ENCODE measurements around the gene LSM14B. TPM values are rescaled to one million over a fixed set of nuclear protein-coding genes. Genes with fewer than 3 reads are reported as not detected.
"Not testable (repeated sequence)": the region's sequence is repeated elsewhere in the genome, so short reads cannot be mapped to it uniquely, and the experiment has no call there.

Gene LSM14B
- polyA plus RNA-seq: 47.6 TPM
- long read RNA-seq, donor 1, partial matches to known transcripts: 0 of 1 reads
- long read RNA-seq, donor 1, other reads (novel, unspliced or antisense): 0 of 1 reads
- long read RNA-seq, donor 2, partial matches to known transcripts: 893 of 895 reads
- long read RNA-seq, donor 2, other reads (novel, unspliced or antisense): 0 of 895 reads
- long read RNA-seq, donor 3, partial matches to known transcripts: 0 of 3 reads
- long read RNA-seq, donor 3, other reads (novel, unspliced or antisense): 0 of 3 reads
- long read RNA-seq, donor 4: 0 reads
- long read RNA-seq, donor 5, partial matches to known transcripts: 0 of 3 reads
- long read RNA-seq, donor 5, other reads (novel, unspliced or antisense): 0 of 3 reads
- long read RNA-seq, donor 6, partial matches to known transcripts: 5 of 8 reads
- long read RNA-seq, donor 6, other reads (novel, unspliced or antisense): 0 of 8 reads
- long read RNA-seq, donor 7, partial matches to known transcripts: 8 of 10 reads
- long read RNA-seq, donor 7, other reads (novel, unspliced or antisense): 0 of 10 reads
- long read RNA-seq, donor 8, transcript LSM14B-201 (9 exons, 2,548 nt): major isoform, 6 of 58 reads
- long read RNA-seq, donor 8, partial matches to known transcripts: 52 of 58 reads
- long read RNA-seq, donor 8, other reads (novel, unspliced or antisense): 0 of 58 reads
- long read RNA-seq, donor 9, partial matches to known transcripts: 0 of 4 reads
- long read RNA-seq, donor 9, other reads (novel, unspliced or antisense): 0 of 4 reads
- long read RNA-seq, donor 10, partial matches to known transcripts: 0 of 3 reads
- long read RNA-seq, donor 10, other reads (novel, unspliced or antisense): 0 of 3 reads
- long read RNA-seq, donor 11, partial matches to known transcripts: 0 of 3 reads
- long read RNA-seq, donor 11, other reads (novel, unspliced or antisense): 0 of 3 reads

DNA sequence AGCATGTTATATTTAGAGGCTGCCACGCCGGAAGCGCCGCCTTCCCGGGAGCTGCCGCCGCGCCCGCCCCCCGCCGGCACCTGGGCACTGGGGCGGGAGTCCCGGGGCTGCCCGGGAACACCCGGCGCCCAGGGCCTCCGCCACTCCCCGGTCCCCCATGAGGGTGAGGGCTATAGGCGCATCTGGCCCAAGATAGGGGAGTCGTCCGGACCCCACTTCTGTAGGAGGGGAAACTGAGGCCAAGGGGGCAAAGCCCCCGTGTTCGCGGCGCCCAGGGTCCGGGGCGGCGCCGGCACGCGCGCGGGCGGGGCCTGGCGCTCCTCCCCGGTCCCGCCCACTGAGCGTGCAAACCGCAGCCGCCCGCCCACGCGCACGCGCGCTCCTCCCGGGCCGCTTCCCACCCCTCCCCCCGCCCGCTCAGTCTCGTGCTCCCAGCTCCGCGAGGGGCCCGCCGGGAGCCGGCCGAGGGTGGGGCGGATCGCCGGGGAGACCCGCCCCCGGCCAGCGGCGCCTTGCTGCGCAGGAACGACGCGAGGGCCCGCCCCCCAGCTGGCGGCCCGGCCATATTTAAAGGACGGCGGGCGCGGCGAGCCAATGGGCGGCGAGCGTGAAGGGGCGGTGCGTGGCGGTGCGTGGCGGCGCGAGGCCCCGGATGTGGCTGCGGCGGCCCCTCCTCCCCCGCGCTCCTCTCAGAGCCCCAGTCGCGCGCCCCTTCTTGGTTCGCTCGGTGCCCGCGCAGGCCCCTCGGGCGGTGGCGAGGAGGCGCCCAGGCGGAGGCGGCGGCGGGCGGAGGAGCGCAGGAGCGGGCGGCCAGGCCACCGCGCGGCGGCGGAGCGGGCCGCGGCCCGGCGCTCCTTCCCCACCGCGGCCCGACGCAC lies at the start of gene LSM14B:
Gene LSM14B (plus strand): TSS at position 700 of the 878 bp plus-strand sequence. CDS start 192 bp downstream, outside the sequence.
- H3K4me1 ChIP-seq (ENCODE audit: control insufficient read depth, insufficient read depth, low read length): peaks cover 34% of the 10 kb centered on the region
- H3K27me3 ChIP-seq (ENCODE audit: control insufficient read depth, insufficient read depth, low read length): no peaks in the 10 kb centered on the region
- no peaks in the 10 kb centered on the region for H3K9me3 ChIP-seq (ENCODE audit: control insufficient read depth, low read depth, low read length)
- peak; percentile 98 to 99 for DNase-seq
- H3K4me3 ChIP-seq (ENCODE audit: low read length): peak within 1 kb of the TSS; percentile 61
- peak within 1 kb of the TSS; percentile 99 for H3K27ac ChIP-seq (ENCODE audit: low read length)
- WGBS (ENCODE audit: insufficient coverage, low lambda C conversion rate): no CpG with 5 or more reads among the region's 124 CpGs
- peaks cover 25% of the 10 kb centered on the region for H3K36me3 ChIP-seq (ENCODE audit: control insufficient read depth, insufficient read depth, low read length)

DNA sequence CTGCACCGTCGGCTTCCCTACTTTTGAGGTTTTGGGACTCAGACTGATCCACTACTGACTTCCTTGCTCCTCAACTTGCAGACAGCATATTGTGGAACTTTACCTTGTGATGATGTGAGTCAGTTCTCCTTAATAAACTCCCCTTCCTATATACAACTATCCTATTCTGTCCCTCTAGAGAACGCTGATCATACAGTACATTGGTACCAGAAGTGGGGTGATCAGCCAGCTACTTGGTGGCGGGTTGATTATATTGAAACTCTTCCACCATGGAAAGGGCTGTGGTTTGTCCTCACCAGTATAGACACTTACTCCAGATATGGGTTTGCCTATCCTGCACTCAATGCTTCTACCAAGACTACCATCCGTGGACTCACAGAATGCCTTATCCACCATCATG lies 49.0 kb upstream of the LSM14B start:
- Histone ChIP-seq H3K36me3 (ENCODE audit: control insufficient read depth, insufficient read depth, low read length) (no peaks in the 10 kb centered on the region), H3K9me3 (ENCODE audit: control insufficient read depth, low read depth, low read length) (peaks cover 8% of the 10 kb centered on the region), H3K4me3 (ENCODE audit: low read length) (no peak overlapping the region), H3K27me3 (ENCODE audit: control insufficient read depth, insufficient read depth, low read length) (no peaks in the 10 kb centered on the region), H3K27ac (ENCODE audit: low read length) (no peak overlapping the region), H3K4me1 (ENCODE audit: control insufficient read depth, insufficient read depth, low read length) (peaks cover 20% of the 10 kb centered on the region)
- no CpG with 5 or more reads among the region's 5 CpGs for whole genome bisulfite sequencing (ENCODE audit: insufficient coverage, low lambda C conversion rate)
- no peak for DNase-seq

DNA sequence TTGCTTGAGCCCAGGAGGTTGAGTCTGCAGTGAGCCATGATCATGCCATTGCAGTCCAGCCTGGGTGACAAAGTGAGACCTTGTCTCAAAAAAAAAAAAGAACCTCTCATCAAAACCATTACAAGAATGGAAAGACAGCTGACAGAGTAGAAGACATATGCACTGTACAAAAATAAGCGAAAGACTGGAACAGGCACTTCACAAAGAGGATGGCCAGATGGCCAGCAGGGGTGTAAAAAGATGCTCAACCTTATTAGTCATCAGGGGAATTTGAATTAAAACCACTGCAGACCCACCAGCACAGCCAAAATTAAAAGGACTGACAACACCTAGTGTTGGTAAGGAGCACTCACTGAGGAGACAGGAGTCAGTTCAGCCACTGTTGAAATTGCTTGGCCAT lies 43.1 kb upstream of the LSM14B start:
- no CpG with 5 or more reads among the region's 1 CpG for WGBS (ENCODE audit: insufficient coverage, low lambda C conversion rate)
- no peak overlapping the region for H3K27ac ChIP-seq (ENCODE audit: low read length)
- H3K36me3 ChIP-seq (ENCODE audit: control insufficient read depth, insufficient read depth, low read length): no peaks in the 10 kb centered on the region
- no peaks in the 10 kb centered on the region for H3K4me1 ChIP-seq (ENCODE audit: control insufficient read depth, insufficient read depth, low read length)
- DNase-seq: no peak
- H3K4me3 ChIP-seq (ENCODE audit: low read length): no peak overlapping the region
- H3K27me3 ChIP-seq (ENCODE audit: control insufficient read depth, insufficient read depth, low read length): no peaks in the 10 kb centered on the region
- peaks cover 8% of the 10 kb centered on the region for H3K9me3 ChIP-seq (ENCODE audit: control insufficient read depth, low read depth, low read length)

DNA sequence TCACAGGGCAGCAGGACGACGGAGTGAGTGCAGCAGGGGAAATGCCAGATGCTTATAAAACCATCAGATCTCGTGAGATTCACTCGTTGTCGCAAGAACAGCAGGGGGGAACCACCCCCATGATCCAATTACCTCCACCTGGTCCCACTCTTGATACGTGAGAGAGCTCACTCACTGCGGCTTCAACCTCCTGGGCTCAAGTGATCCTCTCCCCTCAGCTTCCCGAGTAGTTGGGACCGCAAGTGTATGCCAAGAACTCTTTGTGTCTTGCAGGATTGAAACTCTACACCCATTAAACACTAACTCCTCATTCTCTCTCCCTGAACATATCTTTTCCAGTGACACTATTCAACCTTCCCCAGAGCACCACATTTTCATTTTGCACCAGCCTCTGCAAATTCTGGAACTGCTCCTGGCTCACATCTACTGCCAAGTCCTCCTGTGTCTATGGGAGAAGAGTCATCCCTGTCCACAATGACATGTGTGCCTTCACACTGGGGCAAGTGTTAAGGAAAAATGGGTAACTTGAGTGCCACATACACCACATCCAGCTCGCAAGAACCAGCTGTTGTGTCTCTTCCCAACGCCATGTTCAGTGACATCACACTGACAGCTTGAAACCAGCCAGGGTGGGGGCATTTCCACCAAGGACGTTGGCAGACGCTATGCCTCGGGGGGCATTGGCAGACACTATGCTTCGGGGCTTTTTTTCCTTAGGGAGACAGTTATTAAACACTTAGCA lies 41.9 kb upstream of the LSM14B start:
- H3K4me1 ChIP-seq (ENCODE audit: control insufficient read depth, insufficient read depth, low read length): no peaks in the 10 kb centered on the region
- peaks cover 8% of the 10 kb centered on the region for H3K9me3 ChIP-seq (ENCODE audit: control insufficient read depth, low read depth, low read length)
- H3K4me3 ChIP-seq (ENCODE audit: low read length): no peak overlapping the region
- no peaks in the 10 kb centered on the region for H3K36me3 ChIP-seq (ENCODE audit: control insufficient read depth, insufficient read depth, low read length)
- WGBS (ENCODE audit: insufficient coverage, low lambda C conversion rate): no CpG with 5 or more reads among the region's 15 CpGs
- H3K27ac ChIP-seq (ENCODE audit: low read length): no peak overlapping the region
- H3K27me3 ChIP-seq (ENCODE audit: control insufficient read depth, insufficient read depth, low read length): no peaks in the 10 kb centered on the region
- no peak for DNase-seq

DNA sequence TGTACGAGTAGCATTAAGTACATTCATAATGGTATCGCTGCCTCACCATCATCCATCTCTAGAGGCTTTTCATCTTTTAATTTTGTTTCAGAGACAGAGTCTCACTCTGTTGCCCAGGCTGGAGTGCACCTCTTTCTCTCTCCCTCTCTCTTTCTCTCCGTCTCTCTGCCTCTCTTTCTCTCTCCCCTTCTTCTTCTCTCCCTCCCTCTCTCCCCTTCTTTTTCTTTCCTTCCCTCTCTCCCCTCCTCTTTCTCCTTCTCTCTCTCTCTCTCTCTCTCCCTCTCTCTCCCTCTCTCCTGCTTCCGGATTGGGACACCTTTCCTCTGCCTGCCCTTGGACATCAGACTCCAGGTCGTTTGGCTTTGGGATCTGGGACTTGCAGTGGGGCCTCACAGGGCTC lies 39.0 kb upstream of the LSM14B start:
- no peaks in the 10 kb centered on the region for H3K9me3 ChIP-seq (ENCODE audit: control insufficient read depth, low read depth, low read length)
- WGBS (ENCODE audit: insufficient coverage, low lambda C conversion rate): 76% methylated on average over 4 of the region's 5 CpGs
- no peaks in the 10 kb centered on the region for H3K36me3 ChIP-seq (ENCODE audit: control insufficient read depth, insufficient read depth, low read length)
- no peak overlapping the region for H3K4me3 ChIP-seq (ENCODE audit: low read length)
- no peaks in the 10 kb centered on the region for H3K27me3 ChIP-seq (ENCODE audit: control insufficient read depth, insufficient read depth, low read length)
- H3K27ac ChIP-seq (ENCODE audit: low read length): no peak overlapping the region
- peak in 1 of 2 donors; percentile 40 for DNase-seq
- no peaks in the 10 kb centered on the region for H3K4me1 ChIP-seq (ENCODE audit: control insufficient read depth, insufficient read depth, low read length)

DNA sequence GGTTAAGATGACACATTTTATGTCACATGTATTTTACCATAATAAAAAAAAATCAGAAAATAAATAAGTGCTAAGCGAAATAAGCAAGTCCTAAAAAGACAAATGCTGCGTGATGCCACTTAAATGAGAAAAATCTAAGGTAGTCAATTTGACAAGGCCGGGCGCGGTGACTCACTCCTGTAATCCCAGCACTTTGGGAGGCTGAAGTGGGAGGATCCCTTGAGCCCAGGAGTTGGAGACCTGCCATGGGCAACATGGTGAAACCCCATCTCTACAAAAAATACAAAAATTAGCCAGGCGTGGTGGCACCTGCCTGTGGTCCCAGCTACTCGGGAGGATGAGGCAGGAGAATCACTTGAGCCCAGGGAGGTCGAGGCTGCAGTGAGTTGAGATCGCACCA lies 38.1 kb upstream of the LSM14B start:
- H3K36me3 ChIP-seq (ENCODE audit: control insufficient read depth, insufficient read depth, low read length); H3K27me3 ChIP-seq (ENCODE audit: control insufficient read depth, insufficient read depth, low read length); DNase-seq; H3K9me3 ChIP-seq (ENCODE audit: control insufficient read depth, low read depth, low read length); H3K4me1 ChIP-seq (ENCODE audit: control insufficient read depth, insufficient read depth, low read length); H3K27ac ChIP-seq (ENCODE audit: low read length); H3K4me3 ChIP-seq (ENCODE audit: low read length): not testable (repeated sequence)
- WGBS (ENCODE audit: insufficient coverage, low lambda C conversion rate): 92% methylated on average over 4 of the region's 9 CpGs

DNA sequence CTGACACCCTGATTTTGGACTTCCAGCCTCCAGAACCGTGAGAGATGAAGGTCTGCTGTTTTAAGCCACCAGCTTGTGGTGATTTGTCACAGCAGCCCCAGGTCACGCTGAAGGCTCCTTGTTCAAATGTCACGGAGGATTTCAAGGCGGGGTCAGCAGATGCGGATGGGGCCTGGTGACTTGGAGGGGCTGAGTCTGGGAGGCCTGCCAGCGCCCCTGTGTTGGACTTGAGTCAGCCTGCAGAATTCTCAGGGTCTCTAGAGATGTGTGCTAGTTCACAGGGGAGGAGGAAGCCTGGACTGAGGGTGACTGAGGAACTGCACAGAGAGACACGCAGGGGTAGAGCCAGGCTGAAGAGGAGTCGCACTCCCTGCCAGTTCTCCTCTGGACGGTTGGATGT lies 37.1 kb upstream of the LSM14B start:
- no peaks in the 10 kb centered on the region for H3K36me3 ChIP-seq (ENCODE audit: control insufficient read depth, insufficient read depth, low read length)
- no peaks in the 10 kb centered on the region for H3K4me1 ChIP-seq (ENCODE audit: control insufficient read depth, insufficient read depth, low read length)
- H3K27me3 ChIP-seq (ENCODE audit: control insufficient read depth, insufficient read depth, low read length): no peaks in the 10 kb centered on the region
- H3K9me3 ChIP-seq (ENCODE audit: control insufficient read depth, low read depth, low read length): no peaks in the 10 kb centered on the region
- DNase-seq: no peak
- no peak overlapping the region for H3K4me3 ChIP-seq (ENCODE audit: low read length)
- WGBS (ENCODE audit: insufficient coverage, low lambda C conversion rate): no CpG with 5 or more reads among the region's 9 CpGs
- no peak overlapping the region for H3K27ac ChIP-seq (ENCODE audit: low read length)

DNA sequence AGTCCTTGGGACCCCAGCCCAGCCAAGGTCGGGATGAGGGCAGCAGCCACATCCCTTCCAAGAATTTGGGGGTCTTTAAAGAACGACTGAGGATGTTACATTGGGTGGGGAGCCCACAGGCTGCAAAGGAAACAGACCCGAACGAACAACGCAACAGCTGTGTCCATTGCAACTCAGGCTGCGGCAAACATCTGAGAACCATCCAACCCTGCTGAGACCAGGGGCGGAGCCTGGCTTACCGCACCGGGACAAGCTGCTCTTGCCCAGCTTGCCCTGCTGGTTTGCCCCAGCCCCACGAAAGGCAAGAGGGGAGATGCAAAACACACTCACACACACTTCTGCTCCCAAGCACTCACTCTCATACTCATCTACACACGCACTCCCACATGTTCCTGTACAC lies 35.0 kb upstream of the LSM14B start:
- no peaks in the 10 kb centered on the region for H3K27me3 ChIP-seq (ENCODE audit: control insufficient read depth, insufficient read depth, low read length)
- WGBS (ENCODE audit: insufficient coverage, low lambda C conversion rate): no CpG with 5 or more reads among the region's 11 CpGs
- H3K4me1 ChIP-seq (ENCODE audit: control insufficient read depth, insufficient read depth, low read length): no peaks in the 10 kb centered on the region
- no peak for DNase-seq
- H3K4me3 ChIP-seq (ENCODE audit: low read length): no peak overlapping the region
- H3K9me3 ChIP-seq (ENCODE audit: control insufficient read depth, low read depth, low read length): no peaks in the 10 kb centered on the region
- H3K36me3 ChIP-seq (ENCODE audit: control insufficient read depth, insufficient read depth, low read length): no peaks in the 10 kb centered on the region
- H3K27ac ChIP-seq (ENCODE audit: low read length): no peak overlapping the region

DNA sequence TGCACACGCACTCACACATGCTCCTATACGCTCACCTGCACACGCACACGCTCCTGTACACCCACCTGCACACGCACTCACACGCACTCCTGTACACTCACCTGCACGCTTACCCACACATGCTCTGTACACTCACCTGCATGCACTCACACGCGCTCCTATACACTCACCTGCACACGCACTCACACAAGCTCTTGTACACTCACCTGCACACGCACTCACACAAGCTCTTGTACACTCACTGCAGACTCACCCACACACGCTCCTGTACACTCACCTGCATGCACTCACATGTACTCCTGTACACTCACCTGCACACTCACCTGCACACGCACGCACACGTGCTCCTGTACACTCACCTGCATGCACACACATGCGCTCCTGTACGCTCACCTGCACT lies 34.6 kb upstream of the LSM14B start:
- no CpG with 5 or more reads among the region's 17 CpGs for WGBS (ENCODE audit: insufficient coverage, low lambda C conversion rate)
- Histone ChIP-seq H3K27me3 (ENCODE audit: control insufficient read depth, insufficient read depth, low read length) (no peaks in the 10 kb centered on the region), H3K4me1 (ENCODE audit: control insufficient read depth, insufficient read depth, low read length) (no peaks in the 10 kb centered on the region), H3K9me3 (ENCODE audit: control insufficient read depth, low read depth, low read length) (no peaks in the 10 kb centered on the region), H3K36me3 (ENCODE audit: control insufficient read depth, insufficient read depth, low read length) (no peaks in the 10 kb centered on the region), H3K27ac (ENCODE audit: low read length) (no peak overlapping the region), H3K4me3 (ENCODE audit: low read length) (no peak overlapping the region)
- DNase-seq: no peak

Measured in large intestine (tissue), 12 donors.